ENCODE measurements around the gene SRPK2.
"Not testable (repeated sequence)": the region's sequence is repeated elsewhere in the genome, so short reads cannot be mapped to it uniquely, and the experiment has no call there.

The SRPK2 gene

DNA sequence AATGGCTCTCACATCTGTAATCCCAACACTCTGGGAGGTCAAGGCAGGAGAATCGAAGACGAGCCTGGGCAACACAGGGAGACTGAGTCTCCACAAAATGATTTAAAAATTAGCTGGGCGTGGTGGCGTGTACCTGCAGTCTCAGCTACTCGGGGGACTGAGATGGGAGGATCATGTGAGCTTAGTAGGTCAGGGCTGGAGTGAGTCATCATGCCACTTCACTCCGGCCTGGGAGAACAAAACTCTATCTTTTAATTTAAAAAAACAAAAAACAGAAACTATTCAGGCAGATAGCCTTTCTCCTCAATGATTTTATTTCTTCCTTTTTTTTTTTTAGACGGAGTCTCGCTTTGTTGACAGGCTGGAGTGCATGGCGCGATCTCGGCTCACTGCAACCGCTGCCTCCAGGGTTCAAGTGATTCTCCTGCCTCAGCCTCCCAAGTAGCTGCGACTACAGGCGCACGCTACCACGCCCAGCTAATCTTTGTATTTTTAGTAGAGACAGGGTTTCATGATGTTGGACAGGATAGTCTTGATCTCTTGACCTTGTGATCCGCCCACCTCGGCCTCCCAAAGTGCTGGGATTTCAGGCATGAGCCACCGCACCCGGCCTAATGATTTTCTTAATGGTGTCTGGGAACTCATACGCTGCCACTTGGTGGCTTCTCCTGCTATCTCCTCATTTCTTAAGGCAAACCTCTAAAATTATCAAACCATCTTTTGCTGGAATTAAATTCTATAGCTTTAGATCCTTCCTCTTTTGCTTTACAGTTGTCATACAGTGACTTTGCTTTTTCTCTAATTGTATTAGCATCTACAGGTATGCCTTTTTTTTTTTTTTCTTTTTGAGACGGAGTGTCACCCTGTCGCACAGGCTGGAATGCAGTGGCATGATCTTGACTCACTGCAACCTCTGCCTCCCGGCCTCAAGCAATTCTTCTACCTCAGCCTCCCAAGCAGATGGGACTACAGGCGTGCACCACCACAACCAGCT, 22.9 kb downstream of the SRPK2 start:
- DNase-seq (ENCODE audit: insufficient read length), result no peak
- no peak for TF ChIP-seq TAF1 (IDR thresholded peaks at IDR 0.05; ENCODE audit: borderline replicate concordance, low read depth, low read length)
- TF ChIP-seq POLR2AphosphoS5 (IDR thresholded peaks at IDR 0.05; ENCODE audit: low read depth, low read length), result no peak
- no peak for TF ChIP-seq POLR2A (IDR thresholded peaks at IDR 0.05; ENCODE audit: low read depth, low read length)

DNA sequence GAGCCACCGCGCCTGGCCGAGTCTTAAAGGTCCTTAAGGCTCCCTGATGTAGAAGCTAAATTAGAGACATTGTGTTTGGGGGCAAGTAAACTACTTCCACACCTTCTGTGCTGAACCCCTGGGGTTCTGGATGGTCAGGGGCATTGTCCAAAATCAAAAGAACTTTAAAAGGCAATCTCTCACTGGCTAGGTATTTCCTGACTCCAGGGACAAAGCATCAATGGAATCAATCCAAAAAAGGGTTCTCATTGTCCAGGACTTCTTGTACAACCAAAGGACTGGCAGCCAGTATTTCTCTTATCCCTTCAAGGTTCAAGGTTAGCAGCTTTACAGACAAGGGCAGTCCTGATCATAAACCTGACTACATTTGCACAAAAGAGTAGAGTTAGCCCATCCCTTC, 24.0 kb downstream of the SRPK2 start:
- no peak for TF ChIP-seq POLR2A (IDR thresholded peaks at IDR 0.05; ENCODE audit: low read depth, low read length)
- no peak for TF ChIP-seq POLR2AphosphoS5 (IDR thresholded peaks at IDR 0.05; ENCODE audit: low read depth, low read length)
- TF ChIP-seq TAF1 (IDR thresholded peaks at IDR 0.05; ENCODE audit: borderline replicate concordance, low read depth, low read length), result no peak
- no peak for FAIRE-seq
- DNase-seq (ENCODE audit: insufficient read length), result no peak

More for the DNA sequence above, 22.9 kb downstream of the SRPK2 start:
- FAIRE-seq, result no peak

DNA sequence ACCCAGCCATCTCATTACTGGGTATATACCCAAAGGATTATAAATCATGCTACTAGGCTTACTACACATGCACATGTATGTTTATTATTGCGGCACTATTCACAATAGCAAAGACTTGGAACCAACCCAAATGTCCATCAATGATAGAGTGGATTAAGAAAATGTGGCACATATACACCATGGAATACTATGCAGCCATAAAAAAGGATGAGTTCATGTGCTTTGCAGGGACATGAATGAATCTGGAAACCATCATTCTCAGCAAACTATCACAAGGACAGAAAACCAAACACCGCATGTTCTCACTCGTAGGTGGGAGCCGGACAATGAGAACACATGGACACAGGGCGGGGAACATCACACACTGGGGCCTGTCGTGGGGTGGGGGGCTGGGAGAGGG, 25.1 kb downstream of the SRPK2 start:
- not testable (repeated sequence) for FAIRE-seq; DNase-seq (ENCODE audit: insufficient read length)

DNA sequence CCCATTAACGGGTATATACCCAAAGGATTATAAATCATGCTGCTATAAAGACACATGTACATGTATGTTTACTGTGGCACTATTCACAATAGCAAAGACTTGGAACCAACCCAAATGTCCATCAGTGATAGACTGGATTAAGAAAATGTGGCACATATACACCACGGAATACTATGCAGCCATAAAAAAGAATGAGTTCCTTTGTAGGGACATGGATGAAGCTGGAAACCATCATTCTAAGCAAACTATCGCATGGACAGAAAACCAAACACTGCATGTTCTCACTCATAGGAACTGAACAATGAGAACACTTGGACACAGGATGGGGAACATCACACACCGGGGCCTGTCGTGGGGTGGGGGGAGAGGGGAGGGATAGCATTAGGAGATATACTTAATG, 26.0 kb downstream of the SRPK2 start:
- not testable (repeated sequence) for FAIRE-seq

DNA sequence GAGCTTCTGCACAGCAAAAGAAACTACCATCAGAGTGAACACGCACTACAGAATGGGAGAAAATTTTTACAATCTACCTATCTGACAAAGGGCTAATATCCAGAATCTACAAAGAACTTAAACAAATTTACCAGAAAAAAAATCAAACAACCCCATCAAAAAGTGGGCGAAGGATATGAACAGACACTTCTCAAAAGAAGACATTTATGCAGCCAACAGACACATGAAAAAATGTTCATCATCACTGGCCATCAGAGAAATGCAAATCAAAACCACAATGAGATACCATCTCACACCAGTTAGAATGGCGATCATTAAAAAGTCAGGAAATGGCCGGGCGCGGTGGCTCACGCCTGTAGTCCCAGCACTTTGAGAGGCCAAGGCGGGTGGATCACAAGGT, 26.7 kb downstream of the SRPK2 start:
- DNase-seq (ENCODE audit: insufficient read length); FAIRE-seq: not testable (repeated sequence)

More for the DNA sequence above, 26.0 kb downstream of the SRPK2 start:
- DNase-seq (ENCODE audit: insufficient read length), result not testable (repeated sequence)

DNA sequence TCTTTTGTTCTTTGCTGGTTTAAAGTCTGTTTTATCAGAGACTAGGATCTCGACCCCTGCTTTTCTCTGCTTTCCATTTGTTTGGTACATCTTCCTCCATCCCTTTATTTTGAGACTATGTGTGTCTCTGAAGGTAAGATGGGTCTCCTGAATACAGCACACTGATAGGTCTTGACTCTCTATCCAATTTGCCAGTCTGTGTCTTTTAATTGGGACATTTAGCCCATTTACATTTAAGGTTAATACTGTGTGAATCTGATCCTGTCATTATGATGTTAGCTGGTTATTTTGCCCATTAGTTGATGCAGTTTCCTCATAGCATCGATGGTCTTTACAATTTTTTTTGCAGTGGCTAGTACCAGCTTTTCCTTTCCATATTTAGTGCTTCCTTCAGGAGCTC, 28.6 kb downstream of the SRPK2 start:
- DNase-seq (ENCODE audit: insufficient read length), result not testable (repeated sequence)

DNA sequence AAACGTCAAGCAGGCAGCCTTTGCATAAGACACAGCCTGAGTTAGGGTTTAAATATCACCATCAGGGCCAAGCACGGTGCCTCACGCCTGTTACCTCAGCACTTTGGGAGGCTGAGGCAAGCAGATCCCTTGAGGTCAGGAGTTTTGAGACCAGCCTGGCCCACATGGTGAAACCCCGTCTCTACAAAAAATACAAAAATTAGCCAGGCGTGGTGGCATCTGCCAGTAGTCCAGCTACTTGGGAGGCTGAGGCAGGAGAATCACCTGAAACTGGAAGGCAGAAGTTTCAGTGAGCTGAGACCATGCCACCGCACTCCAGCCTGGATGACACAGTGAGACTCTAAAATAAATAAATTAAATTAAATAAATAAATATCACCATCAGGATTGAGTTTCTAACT, 33.0 kb downstream of the SRPK2 start:
- FAIRE-seq, result no peak
- DNase-seq (ENCODE audit: insufficient read length), result no peak
- TF ChIP-seq POLR2AphosphoS5 (IDR thresholded peaks at IDR 0.05; ENCODE audit: low read depth, low read length) (no peak), TAF1 (IDR thresholded peaks at IDR 0.05; ENCODE audit: borderline replicate concordance, low read depth, low read length) (no peak), POLR2A (IDR thresholded peaks at IDR 0.05; ENCODE audit: low read depth, low read length) (no peak)

More for the DNA sequence above, 28.6 kb downstream of the SRPK2 start:
- FAIRE-seq, result not testable (repeated sequence)

DNA sequence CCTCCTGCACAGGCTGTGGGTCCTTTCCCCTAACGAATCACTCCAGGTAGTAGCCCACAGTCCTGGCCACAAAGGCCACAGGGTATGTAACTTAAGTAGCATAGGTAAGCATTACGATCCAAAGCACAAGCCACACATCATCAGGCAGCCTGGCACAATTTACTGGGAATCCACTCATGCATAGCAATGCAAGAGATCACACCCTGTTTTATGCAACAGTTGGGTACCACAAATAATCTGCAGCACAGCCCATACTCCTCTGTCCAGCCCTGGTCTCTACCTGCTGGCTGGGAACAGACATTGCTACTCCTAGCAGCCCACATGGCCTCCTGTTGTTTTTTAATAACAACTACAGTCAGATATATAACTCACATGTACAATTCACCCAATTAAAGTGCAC, 34.3 kb downstream of the SRPK2 start:
- DNase-seq (ENCODE audit: insufficient read length) (no peak), FAIRE-seq (no peak)
- TF ChIP-seq POLR2AphosphoS5 (IDR thresholded peaks at IDR 0.05; ENCODE audit: low read depth, low read length), result no peak
- TF ChIP-seq POLR2A (IDR thresholded peaks at IDR 0.05; ENCODE audit: low read depth, low read length), result no peak
- no peak for TF ChIP-seq TAF1 (IDR thresholded peaks at IDR 0.05; ENCODE audit: borderline replicate concordance, low read depth, low read length)

DNA sequence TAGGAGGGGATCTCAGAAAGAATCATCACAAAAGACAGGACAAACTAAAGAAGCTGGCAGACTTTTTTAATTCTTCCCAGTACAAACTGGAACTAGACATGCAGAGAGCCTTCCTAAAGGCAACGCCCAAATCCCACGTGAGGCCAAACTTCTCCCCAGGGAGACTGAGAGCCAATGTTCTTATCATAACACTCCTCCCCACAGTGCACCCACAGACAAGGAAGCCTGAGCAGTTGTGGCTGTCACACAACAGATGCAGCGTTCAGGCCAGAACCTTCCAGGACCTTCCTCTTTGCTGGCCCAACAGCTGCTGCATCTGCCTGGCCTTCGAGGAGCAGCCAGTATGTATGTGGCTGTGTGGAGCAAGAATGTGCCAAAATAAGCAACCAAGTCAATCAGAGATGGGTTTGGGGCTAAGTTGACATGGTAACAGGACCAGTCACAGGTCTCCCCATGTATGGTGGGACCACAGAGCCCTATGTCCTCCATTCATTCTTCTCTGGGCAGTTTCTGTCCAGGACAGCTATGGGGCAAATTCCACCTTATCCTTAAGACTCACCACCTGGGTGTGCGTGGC, 34.9 kb downstream of the SRPK2 start:
- DNase-seq (ENCODE audit: insufficient read length), result no peak
- TF ChIP-seq POLR2AphosphoS5 (IDR thresholded peaks at IDR 0.05; ENCODE audit: low read depth, low read length) (no peak), TAF1 (IDR thresholded peaks at IDR 0.05; ENCODE audit: borderline replicate concordance, low read depth, low read length) (no peak), POLR2A (IDR thresholded peaks at IDR 0.05; ENCODE audit: low read depth, low read length) (no peak)
- FAIRE-seq, result no peak

DNA sequence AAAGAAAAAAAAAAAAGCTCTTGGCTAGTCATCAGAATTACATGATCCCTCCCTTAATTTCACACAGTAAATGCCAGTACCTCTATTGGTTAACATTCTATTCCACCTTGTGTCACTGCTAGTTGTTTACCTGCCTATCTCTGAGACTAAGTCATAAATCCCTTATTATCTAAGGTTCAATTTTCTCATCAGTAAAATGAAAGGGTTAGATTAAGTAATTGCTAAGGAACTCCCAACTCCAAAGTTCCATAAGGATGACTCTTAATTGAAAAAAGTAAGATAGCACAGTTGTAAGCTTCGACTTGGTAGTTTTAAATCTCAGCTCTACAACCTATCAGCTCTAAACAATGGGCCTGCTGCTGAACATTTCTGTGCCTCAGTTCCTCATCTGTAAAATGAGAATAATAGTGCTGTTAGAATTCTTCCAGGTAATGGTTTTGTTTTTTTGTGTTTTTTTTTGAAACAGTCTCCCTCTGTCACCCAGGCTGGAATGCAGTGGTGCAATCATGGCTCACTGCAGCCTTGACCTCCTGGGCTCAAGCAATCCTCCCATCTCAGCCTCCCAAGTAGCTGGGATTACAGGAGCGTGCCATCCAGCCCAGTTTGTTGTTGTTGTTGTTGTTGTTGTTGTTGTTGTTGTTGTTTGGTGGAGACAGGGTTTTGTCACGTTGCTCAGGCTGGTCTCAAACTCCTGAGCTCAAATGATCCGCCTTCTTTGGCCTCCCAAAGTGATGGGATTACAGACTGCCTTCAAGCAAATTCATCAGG, 35.6 kb downstream of the SRPK2 start:
- no peak for FAIRE-seq
- TF ChIP-seq TAF1 (IDR thresholded peaks at IDR 0.05; ENCODE audit: borderline replicate concordance, low read depth, low read length) (no peak), POLR2A (IDR thresholded peaks at IDR 0.05; ENCODE audit: low read depth, low read length) (no peak), POLR2AphosphoS5 (IDR thresholded peaks at IDR 0.05; ENCODE audit: low read depth, low read length) (no peak)

DNA sequence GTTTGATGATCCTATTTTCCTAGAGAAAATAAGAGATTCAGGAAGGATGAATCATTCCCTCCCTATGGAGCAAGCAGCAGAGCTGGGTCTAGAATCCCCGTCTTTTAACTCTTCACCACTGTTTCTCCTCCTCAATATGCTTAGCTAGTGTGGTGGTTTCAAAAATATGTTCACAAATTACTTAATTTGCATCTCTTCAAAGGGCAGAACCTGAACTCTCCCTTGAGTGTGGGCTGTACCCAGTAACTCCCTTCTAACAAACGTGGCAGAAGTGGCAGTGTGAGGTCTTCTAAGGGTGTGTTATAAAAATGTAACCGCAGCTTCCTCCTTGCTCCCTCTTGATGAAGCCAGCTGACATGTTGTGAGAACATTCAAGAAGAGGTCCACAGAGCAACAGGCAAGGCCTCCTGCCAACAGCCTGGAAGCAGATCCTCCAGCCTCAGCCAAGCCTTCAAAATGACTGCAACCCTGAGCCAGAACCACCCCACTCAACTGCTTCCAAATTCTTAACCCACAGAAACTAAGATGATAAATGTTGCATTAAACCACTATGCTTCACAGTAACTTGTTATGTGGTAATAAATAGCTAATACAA, 36.6 kb downstream of the SRPK2 start:
- FAIRE-seq (no peak), DNase-seq (ENCODE audit: insufficient read length) (peak; percentile 31)
- TF ChIP-seq POLR2A (IDR thresholded peaks at IDR 0.05; ENCODE audit: low read depth, low read length) (no peak), TAF1 (IDR thresholded peaks at IDR 0.05; ENCODE audit: borderline replicate concordance, low read depth, low read length) (no peak), POLR2AphosphoS5 (IDR thresholded peaks at IDR 0.05; ENCODE audit: low read depth, low read length) (no peak)

More for the DNA sequence above, 35.6 kb downstream of the SRPK2 start:
- no peak for DNase-seq (ENCODE audit: insufficient read length)

DNA sequence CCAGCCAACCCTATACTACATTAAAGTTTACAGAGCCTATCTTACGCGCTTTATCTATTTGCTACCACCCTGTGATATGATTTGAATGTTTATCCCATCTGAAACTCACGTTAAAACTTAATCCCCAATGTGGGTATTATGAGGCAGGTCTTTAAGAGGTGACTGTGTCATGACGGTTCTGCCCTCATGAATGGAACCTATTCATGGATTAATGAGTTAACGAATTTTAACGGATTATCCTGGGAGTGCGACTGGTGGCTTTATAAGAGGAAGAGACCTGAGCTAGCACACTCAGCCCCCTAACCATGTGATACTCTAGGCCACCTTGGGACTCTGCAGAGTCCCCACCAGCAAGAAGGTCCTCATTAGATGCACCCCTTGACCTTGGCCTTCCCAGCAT, 37.8 kb downstream of the SRPK2 start:
- FAIRE-seq, result no peak
- TF ChIP-seq TAF1 (IDR thresholded peaks at IDR 0.05; ENCODE audit: borderline replicate concordance, low read depth, low read length) (no peak), POLR2A (IDR thresholded peaks at IDR 0.05; ENCODE audit: low read depth, low read length) (no peak), POLR2AphosphoS5 (IDR thresholded peaks at IDR 0.05; ENCODE audit: low read depth, low read length) (no peak)
- DNase-seq (ENCODE audit: insufficient read length), result no peak

DNA sequence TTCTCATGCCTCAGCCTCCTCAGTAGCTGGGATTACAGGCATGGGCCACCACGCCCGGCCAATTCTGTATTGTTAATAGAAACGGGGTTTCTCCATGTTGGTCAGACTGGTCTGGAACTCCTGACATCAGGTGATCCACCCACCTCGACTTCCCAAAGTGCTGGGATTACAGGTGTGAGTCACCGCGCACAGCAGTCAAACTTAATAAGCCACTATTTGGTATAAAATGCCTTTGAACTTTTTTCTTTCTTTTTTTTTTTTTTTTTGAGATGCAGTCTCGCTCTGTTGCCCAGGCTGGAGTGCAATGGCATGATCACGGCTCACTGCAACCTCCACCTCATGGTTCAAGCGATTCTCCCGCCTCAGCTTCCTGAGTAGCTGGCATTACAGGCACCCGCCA, 40.5 kb downstream of the SRPK2 start:
- FAIRE-seq; DNase-seq (ENCODE audit: insufficient read length): not testable (repeated sequence)

Data from GM12892 (cell line).